Cerebellar nuclear complex (tissue), 1 donor: ENCODE measurements around the gene NR2F2.

ENCODE experiments used
- DNase-seq, 2 experiments: peaks; one replicate each; lab custom pipeline; 2025; lab: John Stamatoyannopoulos, UW

NR2F2 gene

DNA sequence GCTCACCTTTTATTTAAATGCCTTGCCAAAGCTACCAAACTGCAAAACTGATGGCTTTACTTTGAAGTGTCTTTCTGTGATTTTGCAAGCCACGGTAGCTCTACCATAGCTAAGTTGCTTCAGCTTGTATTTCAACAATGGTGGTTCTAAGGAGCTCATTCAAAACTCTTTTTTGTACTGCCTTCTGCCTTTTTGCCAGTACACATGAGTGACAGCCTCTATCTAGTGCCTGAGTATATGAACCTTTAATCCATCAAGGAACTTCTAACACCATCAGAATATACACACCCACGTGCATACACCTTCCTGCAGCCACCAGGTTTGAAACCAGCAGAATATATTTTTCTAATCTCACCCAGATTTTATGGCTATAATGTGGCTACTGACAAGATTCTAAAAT, 10.4 kb upstream of the NR2F2 start:
- no peak for DNase-seq

GRCh38 chr15:96320703-96321638, 9.5 kb upstream of the NR2F2 start:
- DNase-seq = no peak

DNA sequence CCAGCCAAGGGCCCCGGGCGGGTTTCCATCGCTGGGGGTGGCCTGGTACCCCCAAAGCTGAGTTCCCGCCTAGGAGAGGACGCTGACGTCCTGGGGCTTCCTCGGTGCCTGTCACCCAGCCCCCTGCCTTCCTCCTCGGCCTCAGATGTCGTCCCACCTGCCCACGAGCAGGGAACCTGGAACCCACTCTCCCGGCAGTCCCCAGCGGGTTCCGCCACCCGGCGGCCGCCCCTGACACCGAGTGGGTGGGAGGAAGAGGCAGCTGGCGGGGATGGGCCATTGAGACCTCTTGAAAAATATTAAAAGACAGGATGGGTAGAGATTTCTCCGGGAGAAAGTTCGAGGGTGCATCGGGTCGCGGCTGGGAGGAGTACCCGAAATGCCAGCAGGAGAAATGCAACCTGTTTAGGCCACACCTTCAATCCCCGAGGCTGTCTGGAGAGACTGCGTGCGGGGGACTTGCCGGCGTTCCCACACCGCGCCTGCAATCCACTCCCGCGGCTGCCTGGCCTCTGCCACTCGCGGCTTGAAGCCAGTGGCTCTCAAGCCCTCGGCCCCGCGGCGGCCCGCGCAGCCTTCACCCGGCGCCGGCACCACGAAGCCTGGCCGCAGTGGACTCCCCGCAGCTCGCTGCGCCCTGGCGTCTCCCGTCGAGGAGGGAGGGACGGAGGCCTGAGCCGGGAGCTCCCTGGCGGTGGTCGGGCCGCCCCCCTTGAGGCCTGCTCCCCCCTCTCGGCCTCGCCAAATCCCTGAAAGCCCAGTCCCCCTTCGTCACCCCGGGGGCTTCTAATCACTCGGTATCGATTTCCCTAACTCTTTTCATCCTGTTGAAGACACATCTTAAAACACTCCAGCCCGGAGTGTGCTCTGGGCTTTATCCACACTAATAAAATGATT, 8.6 kb upstream of the NR2F2 start:
- no peak for DNase-seq

- no peak for DNase-seq
Observed at GRCh38 chr15:96322536-96323318, 7.8 kb upstream of the NR2F2 start.

GRCh38 chr15:96323319-96324145, 7.0 kb upstream of the NR2F2 start:
- no peak for DNase-seq

DNA sequence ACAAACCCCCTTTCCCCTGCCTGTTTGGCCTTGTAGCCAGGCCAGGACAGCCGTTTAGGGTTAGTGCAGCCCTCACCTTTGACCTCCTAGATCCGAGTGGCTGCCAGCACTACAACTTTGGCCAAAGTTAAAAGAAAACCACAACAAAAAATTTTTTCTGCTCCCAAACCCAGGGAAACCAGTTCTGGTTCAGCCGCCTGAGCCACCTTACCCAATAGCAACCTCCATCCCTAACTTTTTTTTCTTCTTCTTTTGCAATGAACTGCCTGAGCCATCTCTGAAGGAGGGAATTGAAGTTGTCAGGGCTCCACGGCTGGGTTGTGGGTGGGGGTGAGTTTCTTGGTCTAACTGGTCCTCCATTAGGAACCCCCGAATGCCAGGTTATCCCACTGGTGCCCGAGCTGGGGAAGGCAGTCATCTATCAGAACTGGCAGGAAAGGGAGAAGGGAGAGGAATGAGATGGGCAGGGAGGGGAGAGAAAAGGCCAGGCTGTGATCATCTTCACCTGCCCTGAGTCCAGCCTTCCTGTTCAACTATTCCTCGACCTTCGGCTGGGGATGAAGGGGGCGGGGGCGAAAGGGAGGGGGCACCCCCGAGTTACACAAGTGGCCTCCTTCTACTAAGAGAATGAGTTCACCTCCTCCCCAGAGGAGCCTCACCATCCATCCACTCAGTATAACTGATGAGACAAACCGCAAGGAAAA, 6.2 kb upstream of the NR2F2 start:
- DNase-seq = no peak

- no peak for DNase-seq
Observed at GRCh38 chr15:96324940-96325540, 5.5 kb upstream of the NR2F2 start.

DNA sequence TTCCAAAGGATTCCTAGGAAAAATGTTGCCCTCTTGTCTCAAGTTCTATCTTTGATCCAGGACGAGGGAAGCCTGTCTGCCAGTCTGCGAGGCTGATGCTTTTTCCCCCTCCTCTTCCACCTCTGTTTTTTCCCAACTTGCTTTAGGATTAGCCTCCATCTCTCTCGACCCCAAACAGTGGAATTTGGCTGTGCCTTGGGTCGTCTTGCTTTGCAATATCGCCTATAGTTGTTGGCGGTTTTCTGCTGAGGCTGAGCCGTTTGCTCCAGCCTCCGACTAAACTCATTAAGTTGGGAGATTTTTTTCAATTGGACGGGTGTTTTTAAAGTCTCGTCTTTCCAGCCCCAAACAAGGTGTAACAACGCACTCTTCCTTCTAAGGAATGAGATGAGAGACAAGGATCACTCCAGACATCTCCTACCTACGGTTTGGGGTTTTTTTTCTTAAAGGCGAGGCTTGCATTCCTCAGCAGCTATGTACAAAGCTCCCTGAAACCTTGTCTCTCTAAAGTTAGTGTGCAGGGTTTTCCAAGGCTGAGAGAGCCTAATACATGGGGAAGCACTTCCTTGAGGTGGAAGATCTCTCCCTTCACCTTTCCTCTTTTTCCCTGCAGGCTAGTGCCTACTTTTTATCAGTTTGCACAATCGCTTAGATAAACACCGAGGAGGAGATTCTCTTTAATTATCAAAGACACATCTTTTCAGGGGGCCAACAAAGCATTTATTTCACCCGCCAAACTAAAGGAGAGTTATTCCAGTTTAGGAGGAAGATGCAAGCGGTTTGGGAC, 4.8 kb upstream of the NR2F2 start:
- DNase-seq = no peak

- DNase-seq = no peak
Observed at GRCh38 chr15:96326328-96327154, 4.0 kb upstream of the NR2F2 start.

DNA sequence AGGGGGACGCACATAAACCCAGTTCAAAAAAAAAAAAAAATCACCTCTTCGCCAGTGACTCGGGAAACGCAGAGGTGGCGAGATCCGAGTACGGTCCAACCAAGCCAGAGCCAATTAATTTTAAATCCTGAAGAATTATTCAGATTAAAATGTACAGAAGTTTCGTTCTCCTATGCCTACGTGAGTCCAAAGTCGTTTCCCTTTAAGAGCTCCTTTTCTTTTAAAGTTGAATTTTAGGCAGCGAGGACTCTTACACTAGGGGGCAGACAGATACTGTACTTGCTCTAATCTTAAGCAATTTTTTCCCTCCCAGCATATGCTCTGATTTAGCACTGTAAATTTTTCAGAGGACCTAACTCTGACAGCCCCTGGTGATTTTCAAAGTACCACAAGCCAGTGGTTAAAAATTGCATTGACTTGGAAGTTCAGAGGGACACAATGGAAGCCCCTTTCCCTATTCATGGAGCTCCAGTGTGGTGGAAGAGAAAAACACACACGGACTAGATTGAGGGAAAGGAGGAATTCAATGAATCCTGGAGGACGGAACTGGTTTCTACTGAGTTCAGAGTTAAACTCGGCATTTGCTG, 3.3 kb upstream of the NR2F2 start:
- no peak for DNase-seq

DNA sequence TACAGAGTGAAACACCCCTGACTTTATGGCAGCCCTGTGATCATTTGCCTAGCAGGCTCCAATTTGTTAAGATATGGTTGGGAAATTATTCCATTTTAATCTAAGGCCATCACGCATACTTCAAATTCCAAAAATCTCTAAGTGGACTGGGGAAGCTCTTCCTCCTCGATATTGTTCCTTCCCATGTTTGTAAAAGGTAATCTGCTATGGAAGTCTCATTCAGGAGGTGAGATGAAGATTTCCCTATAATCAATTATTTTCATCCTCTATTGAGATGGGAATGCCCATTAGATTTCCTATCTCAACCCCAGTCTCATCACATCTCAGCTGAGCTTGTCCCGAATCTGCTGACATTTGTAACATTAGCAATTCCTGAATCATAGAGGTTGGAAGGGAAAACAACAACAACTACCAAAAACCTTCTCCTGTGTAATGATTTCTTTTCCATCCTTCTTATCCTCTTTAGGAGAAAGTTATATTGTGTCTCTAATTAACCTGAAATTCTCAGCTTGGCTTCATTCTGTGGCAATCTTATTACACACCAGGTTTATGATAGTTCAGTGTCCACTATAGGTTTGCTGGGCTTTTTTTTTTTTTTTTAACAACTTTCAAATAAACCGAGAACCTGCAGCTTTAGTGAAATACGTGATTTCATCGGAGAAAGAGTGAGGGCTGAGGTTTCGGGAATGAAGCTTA, 2.2 kb upstream of the NR2F2 start:
- no peak for DNase-seq

- DNase-seq = no peak
Observed at GRCh38 chr15:96328877-96329195, 1.7 kb upstream of the NR2F2 start.

DNA sequence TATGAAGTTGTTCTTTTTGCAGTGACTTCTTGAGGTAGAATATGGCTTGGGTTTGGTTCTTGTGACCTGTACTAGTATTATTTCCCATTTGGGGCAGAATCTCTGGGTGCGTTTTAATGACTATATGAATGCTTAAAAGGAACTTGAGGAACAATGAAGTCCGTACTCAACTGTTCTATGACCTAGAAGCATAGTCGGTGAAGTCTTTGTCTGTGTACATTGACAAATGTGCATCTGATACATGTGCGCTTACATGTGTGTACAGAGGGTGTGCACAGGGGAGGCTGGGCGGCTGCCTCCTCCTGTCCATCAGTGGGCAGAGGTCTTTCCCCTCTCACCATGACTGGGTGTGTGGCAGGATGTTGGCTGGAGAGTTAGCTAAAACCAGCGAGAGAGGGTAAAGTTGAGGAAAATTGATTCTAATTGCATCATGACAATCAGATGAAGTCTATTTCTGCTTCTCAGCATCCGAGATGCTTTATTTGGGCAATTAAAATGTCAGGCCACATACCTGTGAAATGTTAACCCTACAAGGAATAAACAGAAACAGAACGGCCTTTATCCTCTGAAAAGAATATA, 1.0 kb upstream of the NR2F2 start:
- no peak for DNase-seq

GRCh38 chr15:96330064-96330449, 443 bp upstream of the NR2F2 start:
- no peak for DNase-seq

DNA sequence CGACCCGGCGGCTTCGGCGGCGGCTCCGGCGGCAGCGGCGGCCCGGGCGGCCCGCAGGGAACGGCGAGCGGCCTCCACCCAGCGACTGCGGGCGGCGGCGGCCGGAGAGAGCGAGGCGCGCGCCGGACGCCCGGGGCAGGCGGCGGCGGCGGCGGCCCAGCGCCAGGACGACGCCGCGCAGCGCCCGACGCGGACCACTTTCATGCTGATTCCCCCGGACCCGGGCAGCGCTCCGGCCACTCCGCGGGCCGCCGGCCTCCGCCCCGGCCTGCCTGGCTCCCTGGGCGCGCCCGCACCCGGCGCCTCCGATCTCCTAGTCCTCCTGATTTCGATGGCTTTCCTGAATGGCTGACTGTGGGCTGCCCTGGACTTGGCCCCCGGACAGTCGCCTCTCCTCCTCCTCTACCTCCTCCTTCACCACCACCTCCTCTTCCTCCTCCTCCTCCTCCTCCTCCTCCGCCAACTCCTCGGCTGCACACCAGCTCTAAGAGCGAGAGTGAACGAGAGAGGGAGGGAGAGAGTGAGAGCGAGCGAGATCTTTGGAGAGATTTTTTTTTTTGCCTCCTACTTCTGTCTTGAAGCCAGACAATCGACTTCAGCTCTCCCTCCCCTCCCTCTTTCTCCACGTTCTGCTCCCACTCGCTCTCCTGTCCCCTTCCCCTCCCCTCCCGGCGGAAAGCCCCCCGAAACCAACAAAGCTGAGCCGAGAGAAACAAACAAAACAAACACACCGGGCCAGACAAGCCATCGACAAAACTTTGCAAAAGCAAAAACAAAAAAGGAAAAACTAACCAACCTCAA, 844 bp downstream of the NR2F2 start:
- no peak for DNase-seq

DNA sequence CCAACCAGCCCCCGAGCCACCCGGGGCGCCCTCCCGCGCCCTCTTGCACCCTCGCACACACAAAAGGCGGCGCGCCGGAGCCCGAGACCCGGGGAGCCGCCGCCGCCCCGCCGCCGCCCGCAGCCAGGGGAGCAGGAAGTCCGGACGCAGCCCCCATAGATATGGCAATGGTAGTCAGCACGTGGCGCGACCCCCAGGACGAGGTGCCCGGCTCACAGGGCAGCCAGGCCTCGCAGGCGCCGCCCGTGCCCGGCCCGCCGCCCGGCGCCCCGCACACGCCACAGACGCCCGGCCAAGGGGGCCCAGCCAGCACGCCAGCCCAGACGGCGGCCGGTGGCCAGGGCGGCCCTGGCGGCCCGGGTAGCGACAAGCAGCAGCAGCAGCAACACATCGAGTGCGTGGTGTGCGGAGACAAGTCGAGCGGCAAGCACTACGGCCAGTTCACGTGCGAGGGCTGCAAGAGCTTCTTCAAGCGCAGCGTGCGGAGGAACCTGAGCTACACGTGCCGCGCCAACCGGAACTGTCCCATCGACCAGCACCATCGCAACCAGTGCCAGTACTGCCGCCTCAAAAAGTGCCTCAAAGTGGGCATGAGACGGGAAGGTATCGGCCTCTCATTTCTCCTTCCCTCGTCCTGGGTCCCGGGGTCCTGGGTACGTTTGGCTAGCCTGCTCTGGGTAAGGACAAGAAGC, 1.6 kb downstream of the NR2F2 start:
- no peak for DNase-seq
